MG63 (cell line): ENCODE data around the gene NUP210. TPM values are rescaled to one million over a fixed set of nuclear protein-coding genes. Genes with fewer than 3 reads are reported as not detected.
A peak's percentile ranks its signal among the peaks of the same experiment; 100 is the strongest.

Source experiments
- DNase-seq: peaks from one replicate; pipeline ENCODE4 v3.0.0-alpha.2; 2020
- H3K27me3 ChIP-seq: fragments of 250-450 bp; sonication (Bioruptor Pico); 2 replicates; pipeline ENCODE4 v1.5.1; 2020; ENCODE audit warnings: mild to moderate bottlenecking, moderate library complexity
- H3K36me3 ChIP-seq: fragments of 250-450 bp; sonication (Bioruptor Pico); 2 replicates; pipeline ENCODE4 v1.5.1; 2020; ENCODE audit warnings: mild to moderate bottlenecking, moderate library complexity
- H3K4me3 ChIP-seq: fragments of 250-450 bp; sonication (Bioruptor Pico); 2 replicates; pipeline ENCODE4 v1.5.1; 2020; ENCODE audit warnings: mild to moderate bottlenecking, moderate library complexity
- H3K9me3 ChIP-seq: fragments of 250-450 bp; sonication (Bioruptor Pico); 2 replicates; pipeline ENCODE4 v1.5.1; 2020; ENCODE audit warnings: mild to moderate bottlenecking, moderate library complexity
- total RNA-seq: library from RNA; depleted of rRNA; stranded (reverse); fragments of >200 nt; shearing (Covaris generic); gene quantifications from 2 replicates; pipeline ENCODE4 v1.2.3, GENCODE V29; 2014; ENCODE audit warnings: low replicate concordance

Gene NUP210
- total RNA-seq, 1 experiment from 2014 or later, result 16.4 TPM

- Histone ChIP-seq H3K4me3 (no peak overlapping the region), H3K36me3 (no peaks in the 10 kb centered on the region), H3K27me3 (no peaks in the 10 kb centered on the region), H3K9me3 (no peaks in the 10 kb centered on the region)
- no peak for DNase-seq
Observed at GRCh38 chr3:13415997-13416793, 3.9 kb downstream of the NUP210 start.

- no peaks in the 10 kb centered on the region for H3K27me3 ChIP-seq
Observed at GRCh38 chr3:13415236-13415986, 4.7 kb downstream of the NUP210 start.

GRCh38 chr3:13414040-13414729, 5.9 kb downstream of the NUP210 start:
- peak; percentile 26 for DNase-seq
- H3K4me3 ChIP-seq, result no peak overlapping the region
- H3K9me3 ChIP-seq, result no peaks in the 10 kb centered on the region
- no peaks in the 10 kb centered on the region for H3K36me3 ChIP-seq
- no peaks in the 10 kb centered on the region for H3K27me3 ChIP-seq

More at GRCh38 chr3:13415236-13415986, 4.7 kb downstream of the NUP210 start:
- DNase-seq, result no peak
- no peak overlapping the region for H3K4me3 ChIP-seq
- no peaks in the 10 kb centered on the region for H3K9me3 ChIP-seq
- H3K36me3 ChIP-seq, result no peaks in the 10 kb centered on the region

GRCh38 chr3:13411186-13411860, 8.8 kb downstream of the NUP210 start:
- H3K36me3 ChIP-seq, result no peaks in the 10 kb centered on the region
- no peak for DNase-seq
- no peak overlapping the region for H3K4me3 ChIP-seq
- H3K9me3 ChIP-seq, result no peaks in the 10 kb centered on the region
- no peaks in the 10 kb centered on the region for H3K27me3 ChIP-seq

- H3K36me3 ChIP-seq, result no peaks in the 10 kb centered on the region
- no peaks in the 10 kb centered on the region for H3K27me3 ChIP-seq
- no peak overlapping the region for H3K4me3 ChIP-seq
- DNase-seq, result no peak
- H3K9me3 ChIP-seq, result no peaks in the 10 kb centered on the region
Observed at GRCh38 chr3:13408890-13409289, 11.2 kb downstream of the NUP210 start.

- Histone ChIP-seq H3K27me3 (no peaks in the 10 kb centered on the region), H3K4me3 (no peak overlapping the region), H3K36me3 (no peaks in the 10 kb centered on the region), H3K9me3 (no peaks in the 10 kb centered on the region)
- no peak for DNase-seq
Observed at GRCh38 chr3:13407926-13408325, 12.2 kb downstream of the NUP210 start.

GRCh38 chr3:13407475-13407874, 12.6 kb downstream of the NUP210 start:
- no peak for DNase-seq
- Histone ChIP-seq H3K27me3 (no peaks in the 10 kb centered on the region), H3K9me3 (no peaks in the 10 kb centered on the region), H3K36me3 (no peaks in the 10 kb centered on the region), H3K4me3 (no peak overlapping the region)

GRCh38 chr3:13406190-13406589, 13.9 kb downstream of the NUP210 start:
- no peak overlapping the region for H3K4me3 ChIP-seq
- no peaks in the 10 kb centered on the region for H3K9me3 ChIP-seq
- DNase-seq, result no peak
- H3K27me3 ChIP-seq, result no peaks in the 10 kb centered on the region
- no peaks in the 10 kb centered on the region for H3K36me3 ChIP-seq

- Histone ChIP-seq H3K4me3 (no peak overlapping the region), H3K27me3 (no peaks in the 10 kb centered on the region), H3K9me3 (no peaks in the 10 kb centered on the region), H3K36me3 (no peaks in the 10 kb centered on the region)
- DNase-seq, result no peak
Observed at GRCh38 chr3:13405614-13406013, 14.5 kb downstream of the NUP210 start.

- no peak for DNase-seq
- Histone ChIP-seq H3K9me3 (no peaks in the 10 kb centered on the region), H3K27me3 (no peaks in the 10 kb centered on the region), H3K36me3 (no peaks in the 10 kb centered on the region), H3K4me3 (no peak overlapping the region)
Observed at GRCh38 chr3:13404626-13405452, 15.3 kb downstream of the NUP210 start.

GRCh38 chr3:13403847-13404246, 16.3 kb downstream of the NUP210 start:
- no peak for DNase-seq
- Histone ChIP-seq H3K4me3 (no peak overlapping the region), H3K36me3 (no peaks in the 10 kb centered on the region)

GRCh38 chr3:13403213-13403819, 16.8 kb downstream of the NUP210 start:
- no peaks in the 10 kb centered on the region for H3K27me3 ChIP-seq
- no peaks in the 10 kb centered on the region for H3K9me3 ChIP-seq
- no peak overlapping the region for H3K4me3 ChIP-seq
- H3K36me3 ChIP-seq, result no peaks in the 10 kb centered on the region
- DNase-seq, result no peak

More at GRCh38 chr3:13403847-13404246, 16.3 kb downstream of the NUP210 start:
- H3K9me3 ChIP-seq, result no peaks in the 10 kb centered on the region
- no peaks in the 10 kb centered on the region for H3K27me3 ChIP-seq

GRCh38 chr3:13401149-13401548, 19.0 kb downstream of the NUP210 start:
- no peaks in the 10 kb centered on the region for H3K27me3 ChIP-seq
- no peaks in the 10 kb centered on the region for H3K9me3 ChIP-seq
- no peak overlapping the region for H3K4me3 ChIP-seq
- H3K36me3 ChIP-seq, result no peaks in the 10 kb centered on the region
- DNase-seq, result no peak

- no peak for DNase-seq
- Histone ChIP-seq H3K9me3 (no peaks in the 10 kb centered on the region), H3K36me3 (no peaks in the 10 kb centered on the region), H3K27me3 (no peaks in the 10 kb centered on the region), H3K4me3 (no peak overlapping the region)
Observed at GRCh38 chr3:13400114-13400673, 19.9 kb downstream of the NUP210 start.

- Histone ChIP-seq H3K36me3 (no peaks in the 10 kb centered on the region), H3K27me3 (no peaks in the 10 kb centered on the region), H3K9me3 (no peaks in the 10 kb centered on the region), H3K4me3 (no peak overlapping the region)
- no peak for DNase-seq
Observed at GRCh38 chr3:13399603-13400002, 20.5 kb downstream of the NUP210 start.
